ENCODE results near the gene CDH15. TPM values are rescaled to one million over a fixed set of nuclear protein-coding genes. Genes with fewer than 3 reads are reported as not detected.
"Not testable (repeated sequence)": the region's sequence is repeated elsewhere in the genome, so short reads cannot be mapped to it uniquely, and the experiment has no call there.

CDH15 gene
- total and polyA plus RNA-seq, 2 of the 13 experiments (the other 11 are each of a cell fraction or from before 2014, with no cell fraction given): 0.74 to 2.2 TPM

DNA sequence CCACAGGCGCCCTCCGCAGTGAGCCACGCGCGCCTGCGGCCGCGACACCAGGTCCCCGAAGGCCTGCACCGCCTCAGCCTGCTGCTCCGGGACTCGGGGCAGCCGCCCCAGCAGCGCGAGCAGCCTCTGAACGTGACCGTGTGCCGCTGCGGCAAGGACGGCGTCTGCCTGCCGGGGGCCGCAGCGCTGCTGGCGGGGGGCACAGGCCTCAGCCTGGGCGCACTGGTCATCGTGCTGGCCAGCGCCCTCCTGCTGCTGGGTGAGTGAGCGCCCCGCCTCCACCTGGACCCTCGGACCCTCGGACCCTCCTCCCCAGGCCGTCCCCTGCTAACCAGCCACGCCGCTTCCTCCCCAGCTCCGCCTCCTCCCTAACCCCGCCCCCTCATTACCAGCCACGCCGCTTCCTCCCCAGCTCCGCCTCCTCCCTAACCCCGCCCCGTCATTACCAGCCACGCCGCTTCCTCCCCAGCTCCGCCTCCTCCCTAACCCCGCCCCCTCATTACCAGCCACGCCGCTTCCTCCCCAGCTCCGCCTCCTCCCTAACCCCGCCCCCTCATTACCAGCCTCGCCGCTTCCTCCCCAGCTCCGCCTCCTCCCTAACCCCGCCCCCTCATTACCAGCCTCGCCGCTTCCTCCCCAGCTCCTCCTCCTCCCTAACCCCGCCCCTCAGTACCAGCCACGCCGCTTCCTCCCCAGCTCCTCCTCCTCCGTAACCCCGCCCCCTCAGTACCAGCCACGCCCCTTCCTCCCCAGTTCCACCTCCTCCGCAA is 20.8 kb downstream of the CDH15 start (continued):
- TF ChIP-seq, protein P1, sequence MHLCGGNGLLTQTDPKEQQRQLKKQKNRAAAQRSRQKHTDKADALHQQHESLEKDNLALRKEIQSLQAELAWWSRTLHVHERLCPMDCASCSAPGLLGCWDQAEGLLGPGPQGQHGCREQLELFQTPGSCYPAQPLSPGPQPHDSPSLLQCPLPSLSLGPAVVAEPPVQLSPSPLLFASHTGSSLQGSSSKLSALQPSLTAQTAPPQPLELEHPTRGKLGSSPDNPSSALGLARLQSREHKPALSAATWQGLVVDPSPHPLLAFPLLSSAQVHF (CRISPR knock-in tag; IDR thresholded peaks at IDR 0.05): 0 out of 2 replicates have a peak, but pooled peaks have one; percentile 31
- TF ChIP-seq ZNF124 (CRISPR knock-in tag; IDR thresholded peaks at IDR 0.05) (peak; percentile 86; the same call in 1 of the 2 replicates), ZNF766 (CRISPR knock-in tag; IDR thresholded peaks at IDR 0.05; ENCODE audit: borderline replicate concordance) (peak; percentile 87; the same call in 1 of the 2 replicates), NFKBIZ (CRISPR knock-in tag; IDR thresholded peaks at IDR 0.05) (peak; percentile 71; the same call in 1 of the 2 replicates), HOXA3 (CRISPR knock-in tag; IDR thresholded peaks at IDR 0.05) (peak; percentile 77), KDM1A (CRISPR knock-in tag; IDR thresholded peaks at IDR 0.05) (0 out of 2 replicates have a peak, but pooled peaks have one; percentile 36), BRD4 (CRISPR knock-in tag; IDR thresholded peaks at IDR 0.05) (peak; percentile 98), ZNF12 (CRISPR knock-in tag; IDR thresholded peaks at IDR 0.05) (peak; percentile 72), ZSCAN25 (CRISPR knock-in tag; IDR thresholded peaks at IDR 0.05) (peak; percentile 67; the same call in 1 of the 2 replicates), NONO (CRISPR knock-in tag; conservative IDR thresholded peaks at IDR 0.05) (peak; percentile 76; the same call in 1 of the 2 replicates), ZMAT3 (CRISPR knock-in tag; conservative IDR thresholded peaks at IDR 0.05) (peak; percentile 98), ZNF446 (CRISPR knock-in tag; IDR thresholded peaks at IDR 0.05) (peak; percentile 87; the same call in 1 of the 2 replicates), RARA (CRISPR knock-in tag; IDR thresholded peaks at IDR 0.05) (peak; percentile 58; the same call in 1 of the 2 replicates)
- TF ChIP-seq, protein P2, sequence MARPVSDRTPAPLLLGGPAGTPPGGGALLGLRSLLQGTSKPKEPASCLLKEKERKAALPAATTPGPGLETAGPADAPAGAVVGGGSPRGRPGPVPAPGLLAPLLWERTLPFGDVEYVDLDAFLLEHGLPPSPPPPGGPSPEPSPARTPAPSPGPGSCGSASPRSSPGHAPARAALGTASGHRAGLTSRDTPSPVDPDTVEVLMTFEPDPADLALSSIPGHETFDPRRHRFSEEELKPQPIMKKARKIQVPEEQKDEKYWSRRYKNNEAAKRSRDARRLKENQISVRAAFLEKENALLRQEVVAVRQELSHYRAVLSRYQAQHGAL (CRISPR knock-in tag; IDR thresholded peaks at IDR 0.05; ENCODE audit: not compliant biosample characterization): peak; percentile 95
- TF ChIP-seq, protein P3, sequence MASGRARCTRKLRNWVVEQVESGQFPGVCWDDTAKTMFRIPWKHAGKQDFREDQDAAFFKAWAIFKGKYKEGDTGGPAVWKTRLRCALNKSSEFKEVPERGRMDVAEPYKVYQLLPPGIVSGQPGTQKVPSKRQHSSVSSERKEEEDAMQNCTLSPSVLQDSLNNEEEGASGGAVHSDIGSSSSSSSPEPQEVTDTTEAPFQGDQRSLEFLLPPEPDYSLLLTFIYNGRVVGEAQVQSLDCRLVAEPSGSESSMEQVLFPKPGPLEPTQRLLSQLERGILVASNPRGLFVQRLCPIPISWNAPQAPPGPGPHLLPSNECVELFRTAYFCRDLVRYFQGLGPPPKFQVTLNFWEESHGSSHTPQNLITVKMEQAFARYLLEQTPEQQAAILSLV (CRISPR knock-in tag; IDR thresholded peaks at IDR 0.05; ENCODE audit: borderline replicate concordance): peak; percentile 95
- TF ChIP-seq NONO (IDR thresholded peaks at IDR 0.05): not testable (repeated sequence)
- TF ChIP-seq, protein P4, sequence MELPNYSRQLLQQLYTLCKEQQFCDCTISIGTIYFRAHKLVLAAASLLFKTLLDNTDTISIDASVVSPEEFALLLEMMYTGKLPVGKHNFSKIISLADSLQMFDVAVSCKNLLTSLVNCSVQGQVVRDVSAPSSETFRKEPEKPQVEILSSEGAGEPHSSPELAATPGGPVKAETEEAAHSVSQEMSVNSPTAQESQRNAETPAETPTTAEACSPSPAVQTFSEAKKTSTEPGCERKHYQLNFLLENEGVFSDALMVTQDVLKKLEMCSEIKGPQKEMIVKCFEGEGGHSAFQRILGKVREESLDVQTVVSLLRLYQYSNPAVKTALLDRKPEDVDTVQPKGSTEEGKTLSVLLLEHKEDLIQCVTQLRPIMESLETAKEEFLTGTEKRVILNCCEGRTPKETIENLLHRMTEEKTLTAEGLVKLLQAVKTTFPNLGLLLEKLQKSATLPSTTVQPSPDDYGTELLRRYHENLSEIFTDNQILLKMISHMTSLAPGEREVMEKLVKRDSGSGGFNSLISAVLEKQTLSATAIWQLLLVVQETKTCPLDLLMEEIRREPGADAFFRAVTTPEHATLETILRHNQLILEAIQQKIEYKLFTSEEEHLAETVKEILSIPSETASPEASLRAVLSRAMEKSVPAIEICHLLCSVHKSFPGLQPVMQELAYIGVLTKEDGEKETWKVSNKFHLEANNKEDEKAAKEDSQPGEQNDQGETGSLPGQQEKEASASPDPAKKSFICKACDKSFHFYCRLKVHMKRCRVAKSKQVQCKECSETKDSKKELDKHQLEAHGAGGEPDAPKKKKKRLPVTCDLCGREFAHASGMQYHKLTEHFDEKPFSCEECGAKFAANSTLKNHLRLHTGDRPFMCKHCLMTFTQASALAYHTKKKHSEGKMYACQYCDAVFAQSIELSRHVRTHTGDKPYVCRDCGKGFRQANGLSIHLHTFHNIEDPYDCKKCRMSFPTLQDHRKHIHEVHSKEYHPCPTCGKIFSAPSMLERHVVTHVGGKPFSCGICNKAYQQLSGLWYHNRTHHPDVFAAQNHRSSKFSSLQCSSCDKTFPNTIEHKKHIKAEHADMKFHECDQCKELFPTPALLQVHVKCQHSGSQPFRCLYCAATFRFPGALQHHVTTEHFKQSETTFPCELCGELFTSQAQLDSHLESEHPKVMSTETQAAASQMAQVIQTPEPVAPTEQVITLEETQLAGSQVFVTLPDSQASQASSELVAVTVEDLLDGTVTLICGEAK (IDR thresholded peaks at IDR 0.05): not testable (repeated sequence)
- TF ChIP-seq, protein P4 (CRISPR knock-in tag; IDR thresholded peaks at IDR 0.05): peak; percentile 64; the same call in 1 of the 2 replicates
